Measurements from ENCODE around the gene B3GAT3.

The B3GAT3 gene

DNA sequence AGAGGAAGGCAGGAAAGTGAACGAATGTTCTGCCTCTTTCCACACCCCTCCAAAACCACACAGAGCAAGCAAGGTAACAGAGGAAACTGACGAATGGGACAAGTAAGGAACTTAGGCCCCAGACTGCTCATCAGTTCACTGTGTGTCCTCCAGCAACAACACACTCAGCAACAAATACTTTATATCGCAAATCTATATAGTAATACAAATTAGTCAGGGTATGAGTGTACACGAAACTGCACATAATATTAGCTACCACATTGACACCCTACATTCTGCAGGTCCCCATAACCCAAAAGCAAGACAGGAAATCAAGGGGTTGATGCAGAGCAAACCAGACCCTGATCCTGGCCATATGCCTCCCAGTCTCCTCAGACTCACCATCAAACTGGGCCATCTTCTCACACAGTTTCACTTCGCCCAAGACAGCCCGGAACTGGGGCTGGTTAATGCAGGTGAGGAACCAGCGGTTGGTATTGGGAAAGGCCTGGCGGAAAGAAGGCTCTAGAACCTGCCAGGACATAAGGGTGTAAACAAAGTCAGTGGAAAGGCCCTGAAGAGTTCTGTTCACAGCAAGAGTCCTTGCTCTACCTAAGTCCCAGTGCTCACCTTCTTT is 54.7 kb downstream of the B3GAT3 start:
- no peak for DNase-seq (ENCODE audit: low read depth)
- TF ChIP-seq, protein P1, sequence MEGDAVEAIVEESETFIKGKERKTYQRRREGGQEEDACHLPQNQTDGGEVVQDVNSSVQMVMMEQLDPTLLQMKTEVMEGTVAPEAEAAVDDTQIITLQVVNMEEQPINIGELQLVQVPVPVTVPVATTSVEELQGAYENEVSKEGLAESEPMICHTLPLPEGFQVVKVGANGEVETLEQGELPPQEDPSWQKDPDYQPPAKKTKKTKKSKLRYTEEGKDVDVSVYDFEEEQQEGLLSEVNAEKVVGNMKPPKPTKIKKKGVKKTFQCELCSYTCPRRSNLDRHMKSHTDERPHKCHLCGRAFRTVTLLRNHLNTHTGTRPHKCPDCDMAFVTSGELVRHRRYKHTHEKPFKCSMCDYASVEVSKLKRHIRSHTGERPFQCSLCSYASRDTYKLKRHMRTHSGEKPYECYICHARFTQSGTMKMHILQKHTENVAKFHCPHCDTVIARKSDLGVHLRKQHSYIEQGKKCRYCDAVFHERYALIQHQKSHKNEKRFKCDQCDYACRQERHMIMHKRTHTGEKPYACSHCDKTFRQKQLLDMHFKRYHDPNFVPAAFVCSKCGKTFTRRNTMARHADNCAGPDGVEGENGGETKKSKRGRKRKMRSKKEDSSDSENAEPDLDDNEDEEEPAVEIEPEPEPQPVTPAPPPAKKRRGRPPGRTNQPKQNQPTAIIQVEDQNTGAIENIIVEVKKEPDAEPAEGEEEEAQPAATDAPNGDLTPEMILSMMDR (conservative IDR thresholded peaks at IDR 0.05; ENCODE audit: low read depth, low read length): no peak
- no peak overlapping the region for H3K4me3 ChIP-seq (ENCODE audit: low read length)

- no peak overlapping the region for H3K4me3 ChIP-seq (ENCODE audit: low read length)
- no peak for DNase-seq (ENCODE audit: low read depth)
- TF ChIP-seq, protein P1 (conservative IDR thresholded peaks at IDR 0.05; ENCODE audit: low read depth, low read length): no peak
Observed at GRCh38 chr11:62566247-62566646, 55.5 kb downstream of the B3GAT3 start.
